Measurements from ENCODE around the gene KREMEN1.
A peak's percentile ranks its signal among the peaks of the same experiment; 100 is the strongest.

Gene KREMEN1

DNA sequence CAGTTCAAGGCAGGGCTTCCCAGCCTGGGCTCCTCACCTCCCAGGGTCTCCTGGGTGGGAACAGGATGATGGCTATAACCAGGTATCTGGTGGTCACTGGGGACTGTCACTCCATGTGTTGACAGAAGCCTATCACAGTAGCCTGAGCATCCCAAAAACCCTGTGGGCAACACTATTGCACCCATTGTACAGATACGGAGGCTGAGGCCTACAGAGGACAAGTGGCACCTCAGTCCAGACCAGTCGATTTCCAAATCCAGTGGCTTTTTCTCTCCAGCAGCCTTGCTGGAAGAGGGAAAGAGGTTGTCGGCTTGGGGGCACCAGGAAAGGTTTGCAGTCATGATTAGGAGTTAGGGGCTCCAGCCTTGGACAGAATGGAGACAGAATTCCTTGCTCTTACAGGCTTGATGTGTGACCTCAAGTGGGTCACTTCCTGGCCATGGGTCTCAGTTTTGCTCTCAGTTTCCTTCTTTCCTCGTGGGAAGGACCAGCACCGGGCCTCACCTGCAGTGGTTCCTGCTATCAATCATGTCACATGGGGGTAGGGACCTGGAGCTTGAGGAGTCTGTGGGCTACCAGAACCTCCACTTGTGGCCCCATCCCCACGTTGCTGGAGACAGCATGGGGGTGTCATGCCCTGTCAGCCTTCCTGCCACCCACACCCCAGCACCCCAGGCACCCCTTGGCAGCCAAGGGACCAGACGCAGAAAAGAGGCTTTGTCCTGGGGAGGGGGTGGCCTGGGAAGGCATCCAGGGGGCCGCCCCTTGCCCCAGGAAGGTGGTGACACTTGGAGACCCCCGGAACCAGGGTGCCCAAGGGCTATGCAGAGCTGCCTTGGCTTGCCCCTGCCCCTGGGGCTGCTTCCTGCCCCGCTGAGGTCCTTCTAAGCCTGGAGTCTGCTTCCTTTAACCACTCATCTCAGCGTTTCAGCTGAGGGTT lies 135.0 kb downstream of the KREMEN1 start:
- no peaks in the 10 kb centered on the region for H3K36me3 Mint-ChIP-seq (ENCODE audit: low read depth)
- no peaks in the 10 kb centered on the region for H3K9me3 Mint-ChIP-seq
- H3K27me3 Mint-ChIP-seq (ENCODE audit: low read depth) = peaks cover 9% of the 10 kb centered on the region
- H3K4me3 Mint-ChIP-seq = peak overlapping the region; percentile 89 to 92 (median 91)
- H3K27ac Mint-ChIP-seq = peak overlapping the region in 2 of 3 experiments; percentile 64 to 67
- peaks cover 11% of the 10 kb centered on the region for H3K4me1 Mint-ChIP-seq
- TF ChIP-seq, protein P1, sequence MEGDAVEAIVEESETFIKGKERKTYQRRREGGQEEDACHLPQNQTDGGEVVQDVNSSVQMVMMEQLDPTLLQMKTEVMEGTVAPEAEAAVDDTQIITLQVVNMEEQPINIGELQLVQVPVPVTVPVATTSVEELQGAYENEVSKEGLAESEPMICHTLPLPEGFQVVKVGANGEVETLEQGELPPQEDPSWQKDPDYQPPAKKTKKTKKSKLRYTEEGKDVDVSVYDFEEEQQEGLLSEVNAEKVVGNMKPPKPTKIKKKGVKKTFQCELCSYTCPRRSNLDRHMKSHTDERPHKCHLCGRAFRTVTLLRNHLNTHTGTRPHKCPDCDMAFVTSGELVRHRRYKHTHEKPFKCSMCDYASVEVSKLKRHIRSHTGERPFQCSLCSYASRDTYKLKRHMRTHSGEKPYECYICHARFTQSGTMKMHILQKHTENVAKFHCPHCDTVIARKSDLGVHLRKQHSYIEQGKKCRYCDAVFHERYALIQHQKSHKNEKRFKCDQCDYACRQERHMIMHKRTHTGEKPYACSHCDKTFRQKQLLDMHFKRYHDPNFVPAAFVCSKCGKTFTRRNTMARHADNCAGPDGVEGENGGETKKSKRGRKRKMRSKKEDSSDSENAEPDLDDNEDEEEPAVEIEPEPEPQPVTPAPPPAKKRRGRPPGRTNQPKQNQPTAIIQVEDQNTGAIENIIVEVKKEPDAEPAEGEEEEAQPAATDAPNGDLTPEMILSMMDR (IDR thresholded peaks at IDR 0.05; ENCODE audit: unreplicated experiment in 3 of 3) = no peak

DNA sequence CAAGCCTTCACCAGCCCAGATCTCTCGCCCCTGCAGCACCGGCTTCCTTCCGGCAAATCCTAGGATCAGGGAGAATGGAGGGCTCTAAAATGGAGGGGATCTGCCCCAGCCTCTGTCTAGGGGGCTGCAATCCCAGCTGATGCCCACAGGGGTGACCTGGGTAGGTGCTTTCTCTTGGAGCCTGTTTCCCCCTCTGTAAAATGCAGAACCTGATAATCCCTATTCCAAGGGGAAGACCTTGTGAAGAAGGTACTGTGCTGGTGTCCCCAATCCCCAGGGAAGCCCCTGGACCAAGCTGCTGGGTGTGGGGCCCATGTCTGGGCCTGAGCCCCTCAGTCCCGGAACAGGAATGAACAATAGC lies 135.6 kb downstream of the KREMEN1 start:
- Mint-ChIP-seq H3K27ac (peak overlapping the region in 1 of 3 experiments; percentile 67), H3K36me3 (ENCODE audit: low read depth) (no peaks in the 10 kb centered on the region), H3K4me3 (peak overlapping the region; percentile 22 to 65 (median 55)), H3K4me1 (peaks cover 11% of the 10 kb centered on the region), H3K27me3 (ENCODE audit: low read depth) (peaks cover 9% of the 10 kb centered on the region), H3K9me3 (no peaks in the 10 kb centered on the region)
- TF ChIP-seq, protein P1 (IDR thresholded peaks at IDR 0.05; ENCODE audit: unreplicated experiment in 3 of 3) = peak in 1 of 3 experiments; percentile 7

DNA sequence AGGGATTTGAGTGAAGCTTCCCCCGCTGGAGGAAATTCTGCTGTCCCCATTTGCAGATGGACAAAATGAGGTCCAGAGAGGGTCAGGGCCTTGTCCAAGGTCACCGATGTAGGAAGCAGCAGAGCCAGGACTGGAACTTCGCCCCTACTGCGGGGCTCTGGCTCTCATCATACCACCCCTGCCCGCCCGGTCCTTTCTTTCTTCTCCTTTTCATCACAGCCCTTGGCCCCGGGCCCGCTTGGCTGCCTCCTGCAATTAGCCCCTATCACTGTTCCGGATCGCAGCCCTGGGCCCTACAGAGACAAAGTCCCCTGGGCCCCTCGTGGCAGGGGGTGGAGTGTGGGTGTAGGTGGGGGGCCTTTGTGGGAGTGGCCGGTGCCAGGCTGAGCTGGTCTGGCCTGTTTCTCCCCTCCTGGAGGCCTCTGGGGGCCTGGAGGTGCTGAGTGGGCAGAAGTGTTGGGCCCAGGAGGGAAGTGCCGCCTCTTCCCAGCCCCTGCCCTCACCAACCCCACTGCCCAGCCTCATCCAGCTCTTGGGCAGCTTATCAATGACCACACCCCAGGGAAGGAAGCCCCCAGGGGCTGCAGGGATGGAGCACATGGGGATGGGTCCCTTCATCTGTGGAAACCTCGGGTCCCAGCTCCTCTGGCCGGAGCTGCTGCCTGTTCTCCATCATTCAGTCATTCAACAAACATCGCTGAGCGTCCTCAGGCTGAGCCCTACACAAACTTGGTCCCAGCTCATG lies 136.2 kb downstream of the KREMEN1 start:
- H3K27me3 Mint-ChIP-seq (ENCODE audit: low read depth) = peaks cover 11% of the 10 kb centered on the region
- H3K4me3 Mint-ChIP-seq = peak overlapping the region in 2 of 3 experiments; percentile 21 to 40
- no peaks in the 10 kb centered on the region for H3K9me3 Mint-ChIP-seq
- TF ChIP-seq, protein P1 (IDR thresholded peaks at IDR 0.05; ENCODE audit: unreplicated experiment in 3 of 3) = no peak
- H3K36me3 Mint-ChIP-seq (ENCODE audit: low read depth) = no peaks in the 10 kb centered on the region
- peak overlapping the region in 2 of 3 experiments; percentile 19 to 67 for H3K27ac Mint-ChIP-seq
- peaks cover 11% of the 10 kb centered on the region for H3K4me1 Mint-ChIP-seq

DNA sequence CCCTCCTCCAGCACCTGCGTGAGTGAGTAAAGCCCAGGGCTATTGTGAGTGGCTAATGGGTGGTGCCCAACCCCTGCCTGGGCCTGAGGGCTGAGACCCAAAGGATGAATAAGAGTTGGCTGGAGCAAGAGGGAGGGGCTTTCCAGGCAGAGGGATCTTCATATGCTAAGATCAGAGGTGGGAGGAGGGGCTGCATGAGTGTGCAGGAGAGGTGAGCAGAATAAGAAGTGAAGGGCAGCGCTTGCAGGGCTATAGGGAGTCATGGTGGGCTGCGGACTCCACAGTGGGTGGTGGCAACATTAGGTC lies 136.7 kb downstream of the KREMEN1 start:
- Mint-ChIP-seq H3K27me3 (ENCODE audit: low read depth) (peaks cover 13% of the 10 kb centered on the region), H3K9me3 (no peaks in the 10 kb centered on the region), H3K27ac (peak overlapping the region in 2 of 3 experiments; percentile 19 to 67), H3K4me1 (peaks cover 10% of the 10 kb centered on the region), H3K36me3 (ENCODE audit: low read depth) (no peaks in the 10 kb centered on the region), H3K4me3 (peak overlapping the region in 1 of 3 experiments; percentile 16)
- TF ChIP-seq, protein P1 (IDR thresholded peaks at IDR 0.05; ENCODE audit: unreplicated experiment in 3 of 3) = no peak

DNA sequence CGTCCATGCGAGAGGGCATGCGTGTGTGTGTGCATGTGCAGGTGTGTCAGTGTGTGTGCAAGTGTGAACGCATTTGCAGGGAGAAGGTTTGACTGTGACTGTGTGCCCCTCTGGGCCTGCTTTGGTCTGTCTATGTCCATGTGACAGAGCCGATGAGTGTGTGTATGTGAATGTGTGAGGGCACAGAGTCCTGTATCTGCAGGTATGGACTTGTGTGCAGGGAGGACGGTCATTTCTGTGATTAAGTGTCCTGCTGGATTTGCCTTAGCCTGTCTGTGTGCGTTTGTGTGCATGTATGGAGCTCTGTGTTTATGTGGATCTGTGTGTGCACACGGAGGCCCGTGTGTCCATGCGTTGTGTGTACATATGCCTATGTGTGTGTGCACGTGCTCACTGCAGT lies 138.2 kb downstream of the KREMEN1 start:
- Mint-ChIP-seq H3K9me3 (no peaks in the 10 kb centered on the region), H3K4me3 (no peak overlapping the region), H3K36me3 (ENCODE audit: low read depth) (no peaks in the 10 kb centered on the region), H3K27ac (peak overlapping the region in 2 of 3 experiments; percentile 20 to 52), H3K4me1 (peaks cover 10% of the 10 kb centered on the region), H3K27me3 (ENCODE audit: low read depth) (peaks cover 13% of the 10 kb centered on the region)
- TF ChIP-seq, protein P1 (IDR thresholded peaks at IDR 0.05; ENCODE audit: unreplicated experiment in 3 of 3) = no peak

Data from nephron (organoid).